Prostate gland (tissue), 2 donors: Measurements from ENCODE around the gene COL25A1. TPM values are rescaled to one million over a fixed set of nuclear protein-coding genes. Genes with fewer than 3 reads are reported as not detected.
"Not testable (repeated sequence)": the region's sequence is repeated elsewhere in the genome, so short reads cannot be mapped to it uniquely, and the experiment has no call there.

Experiments
- DNase-seq: peaks from one replicate; pipeline ENCODE4 v3.0.0-alpha.2; 2019; ENCODE audit warnings: low spot score
- H3K27ac ChIP-seq, 2 donors: fragments of 200-600 bp; sonication (generic); 2 replicates each; pipeline ENCODE4 v1.5.1; 2017 to 2019
- H3K27me3 ChIP-seq: fragments of 200-600 bp; sonication (generic); replicated peaks from 2 replicates; pipeline ENCODE4 v1.5.1; 2019; ENCODE audit not compliant: insufficient read depth
- H3K36me3 ChIP-seq, 2 donors: fragments of 200-600 bp; sonication (generic); 1 replicate in 1 of 2; 2 replicates in 1 of 2; pipeline versions ENCODE4 v1.5.1 to v1.8.1; 2017 to 2019
- H3K4me1 ChIP-seq: fragments of 200-600 bp; sonication (generic); replicated peaks from 2 replicates; pipeline ENCODE4 v1.5.1; 2019
- H3K4me3 ChIP-seq, 2 donors: fragments of 200-600 bp; sonication (generic); 2 replicates each; pipeline ENCODE4 v1.5.1; 2017 to 2019
- H3K9me3 ChIP-seq: fragments of 200-600 bp; sonication (generic); 2 replicates; pipeline ENCODE4 v1.5.1; 2017
- CTCF ChIP-seq, 4 experiments: fragments of 200-600 bp in 2 of 4; fragments of 450-650 bp in 2 of 4; sonication (generic) in 2 of 4; IDR thresholded peaks; 1 replicate in 3 of 4; 2 replicates in 1 of 4; pipeline ENCODE4 v1.5.1; 2016 to 2019; ENCODE audit warnings: antibody characterized with exemption in 4 of 4, mild to moderate bottlenecking in 2 of 4, moderate library complexity in 2 of 4
- POLR2A ChIP-seq: fragments of 450-650 bp; IDR thresholded peaks from one replicate; pipeline ENCODE4 v1.6.1; 2016; ENCODE audit warnings: antibody characterized with exemption, mild to moderate bottlenecking
- POLR2AphosphoS5 ChIP-seq: sonication (generic); formaldehyde crosslinking; IDR thresholded peaks from one replicate; pipeline ENCODE4 v1.6.1; 2017; ENCODE audit warnings: antibody characterized with exemption
- WGBS: methylation state at CpG from one replicate; pipeline ENCODE4 v1.1.5; 2018; 5-methylcytosine and 5-hydroxymethylcytosine counted together
- intact Hi-C: fragments of 100-400 bp; cut with DNase I; formaldehyde crosslinking; loops from one replicate; pipeline ENCODE4 v1.14.2; 2022
- total RNA-seq, 2 donors: library from RNA; depleted of rRNA; stranded (reverse); fragments of >200 nt; gene quantifications; one replicate each; pipeline ENCODE4 v1.1.0, GENCODE V29; 2016

Gene COL25A1
- total RNA-seq, 2 donors from 2014 or later = 0.73 to 2.8 TPM

GRCh38 chr4:109078724-109079123, 223.7 kb downstream of the COL25A1 start:
- no peak for TF ChIP-seq POLR2AphosphoS5
- TF ChIP-seq CTCF (IDR thresholded peaks at IDR 0.05) = no peak
- no peak for TF ChIP-seq POLR2A
- intact Hi-C loops = no loop called here
- H3K4me1 ChIP-seq = no peaks in the 10 kb centered on the region
- 29% methylated on average over 1 of the region's 1 CpG for WGBS
- no peaks in the 10 kb centered on the region for H3K36me3 ChIP-seq
- no peak for DNase-seq
- H3K27ac ChIP-seq = no peak overlapping the region
- no peaks in the 10 kb centered on the region for H3K9me3 ChIP-seq
- H3K4me3 ChIP-seq = no peak overlapping the region
- H3K27me3 ChIP-seq = no peaks in the 10 kb centered on the region

GRCh38 chr4:109077505-109077904, 225.0 kb downstream of the COL25A1 start:
- no peak overlapping the region for H3K4me3 ChIP-seq
- 90% methylated on average over 3 of the region's 3 CpGs for WGBS
- no peak overlapping the region for H3K27ac ChIP-seq
- no peaks in the 10 kb centered on the region for H3K36me3 ChIP-seq
- H3K9me3 ChIP-seq = no peaks in the 10 kb centered on the region
- H3K27me3 ChIP-seq = no peaks in the 10 kb centered on the region
- DNase-seq = no peak
- no peaks in the 10 kb centered on the region for H3K4me1 ChIP-seq
- intact Hi-C loops = no loop called here
- TF ChIP-seq POLR2A (no peak), CTCF (IDR thresholded peaks at IDR 0.05) (no peak), POLR2AphosphoS5 (no peak)

- H3K27ac ChIP-seq, H3K36me3 ChIP-seq, H3K4me3 ChIP-seq, H3K9me3 ChIP-seq, H3K27me3 ChIP-seq, DNase-seq, intact Hi-C loops, H3K4me1 ChIP-seq: not testable (repeated sequence)
- WGBS = 97% methylated on average over 4 of the region's 4 CpGs
Observed at GRCh38 chr4:109076709-109077108, 225.7 kb downstream of the COL25A1 start.

- 68% methylated on average over 3 of the region's 3 CpGs for WGBS
- intact Hi-C loops = no loop called here
- Histone ChIP-seq H3K9me3 (no peaks in the 10 kb centered on the region), H3K27ac (no peak overlapping the region), H3K4me1 (no peaks in the 10 kb centered on the region), H3K36me3 (no peaks in the 10 kb centered on the region), H3K4me3 (no peak overlapping the region), H3K27me3 (no peaks in the 10 kb centered on the region)
- no peak for TF ChIP-seq POLR2AphosphoS5
- TF ChIP-seq CTCF (IDR thresholded peaks at IDR 0.05) = no peak
- TF ChIP-seq POLR2A = no peak
- DNase-seq = no peak
Observed at GRCh38 chr4:109075621-109076020, 226.8 kb downstream of the COL25A1 start.

GRCh38 chr4:109072595-109072994, 229.9 kb downstream of the COL25A1 start:
- Histone ChIP-seq H3K36me3 (no peaks in the 10 kb centered on the region), H3K4me1 (no peaks in the 10 kb centered on the region), H3K27me3 (no peaks in the 10 kb centered on the region), H3K27ac (no peak overlapping the region), H3K4me3 (no peak overlapping the region), H3K9me3 (no peaks in the 10 kb centered on the region)
- TF ChIP-seq POLR2AphosphoS5 (no peak), POLR2A (no peak), CTCF (IDR thresholded peaks at IDR 0.05) (no peak)
- intact Hi-C loops = no loop called here
- DNase-seq = no peak
- WGBS = 80% methylated on average over 2 of the region's 2 CpGs

GRCh38 chr4:109070677-109071076, 231.8 kb downstream of the COL25A1 start:
- H3K4me1 ChIP-seq, H3K9me3 ChIP-seq, H3K36me3 ChIP-seq, intact Hi-C loops, H3K27ac ChIP-seq, DNase-seq, H3K27me3 ChIP-seq, H3K4me3 ChIP-seq: not testable (repeated sequence)
- WGBS = 95% methylated on average over 7 of the region's 7 CpGs
